GM12878 (cell line): ENCODE data around the gene MEAF6. TPM values are rescaled to one million over a fixed set of nuclear protein-coding genes. Genes with fewer than 3 reads are reported as not detected.

Experiments used
- ATAC-seq: fragments of 200-7000 bp; cut with Tn5 transposase; 3 replicates; pipeline ENCODE4 v1.9.1; 2020; ENCODE audit warnings: mild to moderate bottlenecking, moderate library complexity
- BruUV-seq: library from RNA; stranded (reverse); fragments of 400-500 nt; replicated peaks from 2 replicates; lab custom pipeline; 2021; lab: Mats Ljungman, UMichigan
- CTCF ChIA-PET: fragments of 300-600 bp; sonication (Branson Sonifier 250); formaldehyde crosslinking; extraction: SDS; loops from one replicate; lab custom pipeline; 2021; ENCODE audit warnings: inconsistent platforms; lab: Yijun Ruan, JAX
- POLR2A ChIA-PET: fragments of 350-600 bp; formaldehyde crosslinking; extraction: SDS; loops from one replicate; lab custom pipeline; 2021; ENCODE audit warnings: inconsistent platforms; lab: Charles Lee
- RAD21 ChIA-PET: fragments of 300-600 bp; sonication (Branson Sonifier 250); formaldehyde crosslinking; loops from one replicate; lab custom pipeline; 2023; ENCODE audit warnings: antibody characterized with exemption; ENCODE audit not compliant: unreplicated experiment; lab: Charles Lee
- SMC1A ChIA-PET: fragments of 300-600 bp; sonication (Branson Sonifier 250); formaldehyde crosslinking; loops from one replicate; lab custom pipeline; 2023; ENCODE audit not compliant: unreplicated experiment, uncharacterized antibody; lab: Charles Lee
- DNase-seq: peaks from one replicate; pipeline ENCODE4 v3.0.0-alpha.2; 2011; ENCODE audit warnings: low read depth, low spot score
- FAIRE-seq: peaks from 3 replicates; lab custom pipeline; 2011; peaks lifted over from hg19 to GRCh38; lab: Jason Lieb, UNC
- H2AFZ ChIP-seq: 2 replicates; pipeline ENCODE4 v1.6.0; 2011; ENCODE audit warnings: low read depth, low read length, control low read depth; ENCODE audit not compliant: control insufficient read depth
- H3K27ac ChIP-seq: 2 replicates; pipeline ENCODE4 v1.5.1; 2011; ENCODE audit warnings: control low read depth; ENCODE audit not compliant: control insufficient read depth, insufficient read depth
- H3K27me3 ChIP-seq, 2 experiments: replicated peaks in 1 of 2; 2 replicates each; pipeline versions ENCODE4 v1.6.0 to v1.6.1; 2011; ENCODE audit warnings: low read length in 1 of 2; ENCODE audit not compliant: control insufficient read depth in 2 of 2, insufficient read depth in 2 of 2
- H3K36me3 ChIP-seq, 2 experiments: 2 replicates each; pipeline ENCODE4 v1.5.1; 2011; ENCODE audit warnings: low read length in 1 of 2; ENCODE audit not compliant: control insufficient read depth in 2 of 2, insufficient read depth in 2 of 2
- H3K4me1 ChIP-seq: 2 replicates; pipeline ENCODE4 v1.6.1; 2011; ENCODE audit warnings: mild to moderate bottlenecking, low read length, moderate library complexity, mixed read lengths; ENCODE audit not compliant: control insufficient read depth, insufficient read depth
- H3K4me2 ChIP-seq: 2 replicates; pipeline ENCODE4 v1.6.0; 2011; ENCODE audit warnings: control low read depth; ENCODE audit not compliant: control insufficient read depth, insufficient read depth
- H3K4me3 ChIP-seq: fragments of 200-600 bp; sonication (generic); 2 replicates; pipeline ENCODE4 v1.5.1; 2016
- H3K79me2 ChIP-seq: 2 replicates; pipeline ENCODE4 v1.6.0; 2011; ENCODE audit warnings: low read length; ENCODE audit not compliant: control insufficient read depth, insufficient read depth
- H3K9ac ChIP-seq: 2 replicates; pipeline ENCODE4 v1.8.0; 2011; ENCODE audit warnings: low read length, control low read depth, mixed read lengths; ENCODE audit not compliant: control insufficient read depth, insufficient read depth
- H3K9me3 ChIP-seq: replicated peaks from 3 replicates; pipeline ENCODE4 v1.5.1; 2011; ENCODE audit warnings: mild to moderate bottlenecking, low read length; ENCODE audit not compliant: control insufficient read depth, insufficient read depth
- H4K20me1 ChIP-seq: 2 replicates; pipeline ENCODE4 v1.6.0; 2011; ENCODE audit not compliant: control insufficient read depth, insufficient read depth
- BCLAF1 ChIP-seq: fragments of 450-650 bp; IDR thresholded peaks from 2 replicates; pipeline ENCODE4 v1.6.1; 2017; ENCODE audit warnings: antibody characterized with exemption, mild to moderate bottlenecking, moderate library complexity
- FOS ChIP-seq: IDR thresholded peaks from 3 replicates; pipeline ENCODE4 v1.6.1; 2011; ENCODE audit warnings: borderline replicate concordance; ENCODE audit not compliant: insufficient read length; ENCODE audit errors: extremely low read depth
- FOXK2 ChIP-seq: fragments of 450-650 bp; IDR thresholded peaks from 2 replicates; pipeline ENCODE4 v1.6.1; 2017; ENCODE audit warnings: mild to moderate bottlenecking, moderate library complexity
- IRF3 ChIP-seq: fragments of 450-650 bp; IDR thresholded peaks from 2 replicates; pipeline ENCODE4 v1.6.1; 2014; ENCODE audit warnings: mild to moderate bottlenecking
- JUND ChIP-seq: IDR thresholded peaks from 2 replicates; pipeline ENCODE4 v1.6.1; 2012; ENCODE audit warnings: low read depth, mild to moderate bottlenecking, low read length, improper control_type of control experiment, moderate library complexity
- MYB ChIP-seq: fragments of 150-350 bp; IDR thresholded peaks from 2 replicates; pipeline ENCODE4 v1.6.1; 2014; ENCODE audit warnings: mild to moderate bottlenecking, low read depth, low read length, borderline replicate concordance
- NBN ChIP-seq: fragments of 450-650 bp; IDR thresholded peaks from 2 replicates; pipeline ENCODE4 v1.6.1; 2016
- RELA ChIP-seq: fragments of 450-650 bp; IDR thresholded peaks from 2 replicates; pipeline ENCODE4 v1.8.0; 2014; ENCODE audit warnings: borderline replicate concordance; ENCODE audit not compliant: partially characterized antibody
- SPI1 ChIP-seq: IDR thresholded peaks from 2 replicates; pipeline ENCODE4 v1.6.1; 2011; ENCODE audit warnings: low read depth, mild to moderate bottlenecking, low read length, moderate library complexity, borderline replicate concordance; ENCODE audit not compliant: insufficient read depth
- WRNIP1 ChIP-seq: IDR thresholded peaks from 2 replicates; pipeline ENCODE4 v1.6.1; 2011; ENCODE audit warnings: low read depth, low read length, improper control_type of control experiment, borderline replicate concordance
- ZNF24 ChIP-seq: fragments of 450-650 bp; IDR thresholded peaks from 2 replicates; pipeline ENCODE4 v1.6.1; 2017; ENCODE audit warnings: antibody characterized with exemption, mild to moderate bottlenecking
- WGBS: methylation state at CpG from one replicate; pipeline ENCODE4 v1.1.6; 2016; ENCODE audit warnings: low lambda C conversion rate; ENCODE audit not compliant: insufficient replicate concordance, insufficient coverage; ENCODE audit errors: missing lambda C conversion rate; 5-methylcytosine and 5-hydroxymethylcytosine counted together
- in situ Hi-C: fragments of 300-500 bp; cut with MboI; formaldehyde crosslinking; loops from 9 replicates; pipeline ENCODE4 v1.14.3; 2018; ENCODE audit warnings: mixed read lengths
- intact Hi-C: fragments of 100-400 bp; cut with micrococcal nuclease; formaldehyde crosslinking; loops from one replicate; pipeline ENCODE4 v1.14.2; 2022; ENCODE audit not compliant: unreplicated experiment
- polyA plus RNA-seq, 11 experiments: library from polyadenylated mRNA; depleted of rRNA in 4 of 11; unstranded in 6 of 11; stranded (reverse) in 5 of 11; fragments of >200 nt; fragmentation: Nextera tagmentation in 4 of 11; fragmentation: Illumina TruSeq in 1 of 11; extraction: Ambion mirVana in 4 of 11; extraction: Trizol in 1 of 11; gene quantifications; 1 replicate in 1 of 11; 2 replicates in 10 of 11; pipeline versions ENCODE4 v1.2.1 to v1.2.3, GENCODE V29; 2011 to 2016; ENCODE audit warnings: inconsistent platforms in 2 of 11, missing spikeins in 2 of 11, low read depth in 1 of 11
- total RNA-seq, 4 experiments: library from RNA; depleted of rRNA in 3 of 4; stranded (reverse); fragments of >200 nt in 3 of 4; fragmentation: Illumina TruSeq in 1 of 4; extraction: Trizol in 1 of 4; gene quantifications; 2 replicates each; pipeline versions ENCODE4 v1.2.1 to v1.2.3, GENCODE V29; 2013 to 2021

The MEAF6 gene
- total and polyA plus RNA-seq, 10 of the 15 experiments (the other 5 are each of a cell fraction or from before 2014, with no cell fraction given) = 30.8 to 75.0 (median 58.1) TPM

GRCh38 chr1:37455516-37455915, 59.0 kb downstream of the MEAF6 start:
- ATAC-seq (no peak), FAIRE-seq (no peak), DNase-seq (no peak)
- intact Hi-C loops (loop anchor here (1.0 to 2.0 kb wide), 2 partner anchors 32 to 227 kb away; no protein-coding TSS in a partner anchor), in situ Hi-C loops (loop anchor here (5.0 kb wide), 2 partner anchors 37 to 222 kb away; no protein-coding TSS in a partner anchor)
- H3K4me2 ChIP-seq = no peak overlapping the region
- ChIA-PET CTCF (interaction anchor here (0.9 to 9.4 kb wide), 11 partner anchors 10 to 234 kb away, joined by 3 to 289 read pairs (median 4); partner anchors contain the start of gene ZC3H12A), RAD21 (interaction anchor here (0.8 to 15.1 kb wide), 3 partner anchors 22 to 33 kb away, joined by 3 to 166 read pairs (median 3); no protein-coding TSS in a partner anchor), SMC1A (interaction anchor here (0.9 to 9.5 kb wide), 4 partner anchors 31 to 230 kb away, joined by 3 to 128 read pairs (median 9); no protein-coding TSS in a partner anchor), POLR2A (interaction anchor here (2.7 kb wide), 1 partner anchor 32 kb away, joined by 8 read pairs; no protein-coding TSS in a partner anchor)
- H3K79me2 ChIP-seq = no peaks in the 10 kb centered on the region
- H3K4me1 ChIP-seq = no peaks in the 10 kb centered on the region
- H3K36me3 ChIP-seq = no peaks in the 10 kb centered on the region
- H3K27me3 ChIP-seq = no peaks in the 10 kb centered on the region
- H2AFZ ChIP-seq = no peak overlapping the region
- no peaks in the 10 kb centered on the region for H3K9me3 ChIP-seq
- TF ChIP-seq WRNIP1 (no peak), RELA (no peak), FOXK2 (no peak), NBN (no peak), MYB (no peak), JUND (no peak), FOS (no peak), SPI1 (no peak), ZNF24 (no peak), IRF3 (no peak), BCLAF1 (no peak)
- no peak overlapping the region for H3K4me3 ChIP-seq
- H3K9ac ChIP-seq = no peak overlapping the region
- WGBS = 91% methylated on average over 10 of the region's 10 CpGs
- BruUV-seq = no TSS peak
- no peak overlapping the region for H3K27ac ChIP-seq
- no peaks in the 10 kb centered on the region for H4K20me1 ChIP-seq
